HAP-1 (cell line): ENCODE data around the gene RNPS1.
"Not testable (repeated sequence)": the region's sequence is repeated elsewhere in the genome, so short reads cannot be mapped to it uniquely, and the experiment has no call there.

Source experiments
- DNase-seq, 2 experiments: peaks; one replicate each; pipeline ENCODE4 v3.0.0-alpha.2; 2016 to 2020; ENCODE audit warnings: low spot score in 2 of 2
- H3K27me3 ChIP-seq: fragments of 250-450 bp; sonication (Bioruptor Pico); 2 replicates; pipeline ENCODE4 v1.5.1; 2020; ENCODE audit warnings: low read depth, mild to moderate bottlenecking, moderate library complexity
- H3K36me3 ChIP-seq: fragments of 250-450 bp; sonication (Bioruptor Pico); replicated peaks from 2 replicates; pipeline ENCODE4 v1.5.1; 2020; ENCODE audit warnings: mild to moderate bottlenecking
- H3K4me1 ChIP-seq: fragments of 250-450 bp; sonication (Bioruptor Pico); 2 replicates; pipeline ENCODE4 v1.5.1; 2020; ENCODE audit warnings: mild to moderate bottlenecking
- H3K4me3 ChIP-seq: fragments of 250-450 bp; sonication (Bioruptor Pico); 2 replicates; pipeline ENCODE4 v1.5.1; 2020; ENCODE audit warnings: mild to moderate bottlenecking, moderate library complexity
- H3K9me3 ChIP-seq: fragments of 250-450 bp; sonication (Bioruptor Pico); 2 replicates; pipeline ENCODE4 v1.5.1; 2020; ENCODE audit warnings: mild to moderate bottlenecking, moderate library complexity
- in situ Hi-C: fragments of 300-500 bp; cut with MboI; formaldehyde crosslinking; loops from 3 replicates; pipeline ENCODE4 v1.14.3; 2020; ENCODE audit warnings: low sequenced_read_pairs, inconsistent platforms, mixed read lengths

RNPS1 gene

GRCh38 chr16:2256531-2257140 is 11.3 kb downstream of the RNPS1 start:
- Histone ChIP-seq H3K4me1 (peaks cover 5% of the 10 kb centered on the region; the same call in 1 of the 2 replicates), H3K9me3 (no peaks in the 10 kb centered on the region), H3K4me3 (no peak overlapping the region), H3K36me3 (peaks cover 93% of the 10 kb centered on the region), H3K27me3 (no peaks in the 10 kb centered on the region)
- in situ Hi-C loops, result no loop called here
- DNase-seq, result no peak

GRCh38 chr16:2253293-2253692 is 14.6 kb downstream of the RNPS1 start:
- no peaks in the 10 kb centered on the region for H3K27me3 ChIP-seq
- no peak overlapping the region for H3K4me3 ChIP-seq
- in situ Hi-C loops, result no loop called here
- no peak for DNase-seq
- peaks cover 73% of the 10 kb centered on the region for H3K36me3 ChIP-seq
- H3K9me3 ChIP-seq, result no peaks in the 10 kb centered on the region
- H3K4me1 ChIP-seq, result peaks cover 5% of the 10 kb centered on the region; the same call in 1 of the 2 replicates

- DNase-seq, result no peak
- Histone ChIP-seq H3K4me1 (peaks cover 5% of the 10 kb centered on the region; the same call in 1 of the 2 replicates), H3K36me3 (peaks cover 73% of the 10 kb centered on the region), H3K9me3 (no peaks in the 10 kb centered on the region), H3K27me3 (no peaks in the 10 kb centered on the region), H3K4me3 (no peak overlapping the region)
- in situ Hi-C loops, result no loop called here
These were observed 15.1 kb downstream of the RNPS1 start for GRCh38 chr16:2252806-2253148.

- Histone ChIP-seq H3K36me3 (peaks cover 73% of the 10 kb centered on the region), H3K9me3 (no peaks in the 10 kb centered on the region), H3K4me3 (peak within 1 kb of the TSS; percentile 65), H3K4me1 (peaks cover 5% of the 10 kb centered on the region; the same call in 1 of the 2 replicates), H3K27me3 (no peaks in the 10 kb centered on the region)
- in situ Hi-C loops, result no loop called here
- DNase-seq, result peak; percentile 90 to 98
These were observed 16.4 kb downstream of the RNPS1 start, which contains the start of gene ECI1 for GRCh38 chr16:2251296-2252111. Gene ECI1, minus strand, starts transcription at chr16:2251587. Its CDS starts 21 bp downstream, at chr16:2251566.

- Histone ChIP-seq H3K4me1 (peaks cover 5% of the 10 kb centered on the region; the same call in 1 of the 2 replicates), H3K4me3 (peak overlapping the region; percentile 65), H3K36me3 (peaks cover 73% of the 10 kb centered on the region), H3K27me3 (no peaks in the 10 kb centered on the region), H3K9me3 (no peaks in the 10 kb centered on the region)
- DNase-seq, result peak; percentile 40 to 67
- in situ Hi-C loops, result no loop called here
These were observed 17.2 kb downstream of the RNPS1 start for GRCh38 chr16:2250652-2251295.

GRCh38 chr16:2246301-2246885 is 21.5 kb downstream of the RNPS1 start:
- Histone ChIP-seq H3K36me3 (peaks cover 78% of the 10 kb centered on the region), H3K27me3 (no peaks in the 10 kb centered on the region), H3K9me3 (no peaks in the 10 kb centered on the region), H3K4me3 (no peak overlapping the region), H3K4me1 (no peaks in the 10 kb centered on the region)
- no peak for DNase-seq
- in situ Hi-C loops, result no loop called here

GRCh38 chr16:2244926-2245795 is 22.8 kb downstream of the RNPS1 start:
- Histone ChIP-seq H3K9me3 (no peaks in the 10 kb centered on the region), H3K36me3 (peaks cover 81% of the 10 kb centered on the region), H3K4me1 (no peaks in the 10 kb centered on the region), H3K27me3 (no peaks in the 10 kb centered on the region), H3K4me3 (no peak overlapping the region)
- in situ Hi-C loops, result no loop called here
- no peak for DNase-seq

- Histone ChIP-seq H3K4me3 (no peak overlapping the region), H3K4me1 (no peaks in the 10 kb centered on the region), H3K36me3 (peaks cover 85% of the 10 kb centered on the region), H3K9me3 (no peaks in the 10 kb centered on the region), H3K27me3 (no peaks in the 10 kb centered on the region)
- in situ Hi-C loops, result no loop called here
- peak in 1 of 2 experiments; percentile 47 for DNase-seq
These were observed 23.6 kb downstream of the RNPS1 start for GRCh38 chr16:2244301-2244700.

- H3K4me1 ChIP-seq, result no peaks in the 10 kb centered on the region
- in situ Hi-C loops, result no loop called here
- H3K4me3 ChIP-seq, result no peak overlapping the region
- peaks cover 80% of the 10 kb centered on the region for H3K36me3 ChIP-seq
- H3K9me3 ChIP-seq, result no peaks in the 10 kb centered on the region
- DNase-seq, result no peak
- H3K27me3 ChIP-seq, result no peaks in the 10 kb centered on the region
These were observed 24.1 kb downstream of the RNPS1 start for GRCh38 chr16:2243781-2244180.

GRCh38 chr16:2243031-2243528 is 24.8 kb downstream of the RNPS1 start:
- no peak for DNase-seq
- H3K36me3 ChIP-seq, result peaks cover 73% of the 10 kb centered on the region
- in situ Hi-C loops, result no loop called here

GRCh38 chr16:2242598-2242997 is 25.3 kb downstream of the RNPS1 start:
- DNase-seq, result no peak
- peaks cover 69% of the 10 kb centered on the region for H3K36me3 ChIP-seq
- in situ Hi-C loops, result no loop called here
- no peaks in the 10 kb centered on the region for H3K4me1 ChIP-seq
- H3K27me3 ChIP-seq, result no peaks in the 10 kb centered on the region
- no peaks in the 10 kb centered on the region for H3K9me3 ChIP-seq
- H3K4me3 ChIP-seq, result no peak overlapping the region

More at GRCh38 chr16:2243031-2243528, 24.8 kb downstream of the RNPS1 start:
- Histone ChIP-seq H3K4me3 (no peak overlapping the region), H3K27me3 (no peaks in the 10 kb centered on the region), H3K4me1 (no peaks in the 10 kb centered on the region), H3K9me3 (no peaks in the 10 kb centered on the region)

GRCh38 chr16:2240331-2240730 is 27.6 kb downstream of the RNPS1 start:
- H3K27me3 ChIP-seq, H3K9me3 ChIP-seq, H3K4me3 ChIP-seq, in situ Hi-C loops, H3K4me1 ChIP-seq, DNase-seq: not testable (repeated sequence)
- H3K36me3 ChIP-seq, result peaks cover 47% of the 10 kb centered on the region
